ENCODE results near the gene ENTHD1.

The ENTHD1 gene

DNA sequence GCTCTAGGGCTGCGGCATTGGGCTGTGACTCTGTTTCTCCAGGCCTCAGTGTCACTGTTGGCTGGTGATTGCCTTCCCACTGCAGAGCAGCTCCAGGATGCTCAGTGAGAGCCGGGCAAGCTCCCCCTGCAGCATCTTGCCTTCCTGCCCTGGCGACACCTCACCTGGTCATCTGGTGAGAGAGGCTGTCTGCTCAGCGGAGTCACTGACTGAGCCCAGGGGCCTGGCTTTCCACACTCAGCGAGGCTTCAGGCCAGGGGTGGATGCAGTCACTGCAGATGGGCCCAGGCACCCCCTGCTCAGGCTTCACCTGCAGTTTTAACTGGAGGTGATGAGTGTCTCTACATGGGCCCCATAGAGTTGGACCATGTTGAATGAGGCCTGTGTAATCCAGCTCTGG, 186.2 kb downstream of the ENTHD1 start:
- DNase-seq: no peak

DNA sequence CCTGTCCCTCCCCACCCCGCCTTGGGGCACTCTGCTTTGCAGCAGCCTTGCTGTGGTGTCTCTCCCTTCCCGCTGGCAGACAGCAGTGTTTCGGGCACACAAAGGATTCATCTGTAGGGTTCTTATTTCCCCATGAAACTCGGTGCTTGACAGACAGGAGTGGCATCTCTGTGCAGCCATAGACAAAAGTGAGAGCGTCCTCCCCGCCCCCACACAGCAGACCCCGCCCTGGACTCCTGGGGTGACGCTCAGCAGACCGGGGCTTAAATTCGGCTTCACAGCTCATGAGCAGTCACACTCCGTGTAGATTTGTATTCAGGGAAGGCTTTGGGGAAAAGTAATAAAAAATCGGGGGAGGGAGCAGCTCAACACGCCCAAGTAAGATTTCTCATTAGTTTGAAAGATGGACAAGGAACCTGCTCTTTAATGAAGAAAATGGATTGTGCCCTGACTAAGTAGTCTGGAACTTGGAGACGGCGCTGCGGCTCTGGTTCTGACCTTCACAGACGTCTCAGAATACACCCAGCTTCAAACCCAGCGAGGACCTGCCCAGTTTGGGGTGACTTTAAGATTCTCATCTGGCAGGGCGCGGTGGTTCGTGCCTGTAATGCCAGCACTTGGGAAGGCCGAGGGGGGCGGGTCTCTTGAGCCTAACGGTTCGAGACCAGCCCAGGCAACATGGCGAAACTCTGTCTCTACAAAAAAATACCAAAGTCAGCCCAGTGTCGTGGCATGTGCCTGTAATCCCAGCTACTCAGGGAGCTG, 187.0 kb downstream of the ENTHD1 start:
- DNase-seq: no peak

DNA sequence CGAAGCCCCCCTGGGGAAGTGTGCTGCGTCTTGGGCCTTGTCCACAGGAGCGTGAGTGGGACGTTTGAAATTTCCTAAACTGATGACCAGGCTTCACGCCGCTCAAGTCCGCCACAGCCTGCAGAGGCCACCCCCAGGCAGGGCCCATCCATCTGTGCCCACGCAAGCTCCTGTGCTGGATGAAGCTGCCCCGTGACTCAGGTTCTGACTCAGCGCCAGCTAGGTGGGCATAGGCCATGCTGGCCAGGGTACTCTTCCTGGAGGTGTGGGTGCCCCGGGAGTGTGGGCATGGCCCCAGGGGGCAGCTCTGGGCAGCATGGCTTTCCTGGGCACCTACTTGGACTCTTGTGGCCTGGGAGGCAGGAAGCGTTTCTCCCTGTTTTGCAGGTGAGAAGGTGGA, 188.2 kb downstream of the ENTHD1 start:
- no peak for DNase-seq

DNA sequence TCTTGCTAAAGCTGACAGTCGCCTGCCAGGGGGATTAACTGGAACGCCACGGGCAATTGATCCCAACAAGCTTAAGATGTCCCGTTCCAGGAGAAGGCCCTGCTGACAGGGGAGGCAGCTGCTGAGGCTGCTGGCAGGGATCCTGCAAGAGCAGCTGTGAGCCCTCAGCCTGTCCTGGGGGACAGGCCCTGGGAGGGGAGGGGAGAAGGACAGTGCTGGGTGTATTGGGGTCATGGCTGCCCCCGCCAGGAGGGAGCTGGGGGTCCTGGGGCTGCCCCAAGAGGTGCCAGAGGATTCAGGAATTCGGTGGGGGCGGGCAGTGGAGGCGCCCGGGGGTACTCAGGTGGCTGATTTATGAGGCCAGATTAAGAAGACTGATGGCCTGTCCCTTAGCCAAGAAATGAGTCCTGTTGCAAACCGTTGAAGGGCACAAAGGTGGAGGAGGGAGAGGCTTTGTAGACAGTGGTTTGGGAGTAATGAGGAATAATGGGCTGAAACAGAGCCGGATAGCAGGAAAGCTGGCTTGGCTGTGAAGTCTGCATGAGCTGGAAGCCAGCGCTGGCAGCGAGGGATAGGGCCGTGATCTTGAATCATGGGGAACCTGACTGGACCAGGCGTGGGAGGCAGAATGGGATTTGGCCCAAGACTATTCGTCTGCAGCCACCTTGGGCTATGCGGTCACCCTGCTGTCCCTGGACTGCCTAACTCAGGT, 189.5 kb downstream of the ENTHD1 start:
- DNase-seq: no peak

DNA sequence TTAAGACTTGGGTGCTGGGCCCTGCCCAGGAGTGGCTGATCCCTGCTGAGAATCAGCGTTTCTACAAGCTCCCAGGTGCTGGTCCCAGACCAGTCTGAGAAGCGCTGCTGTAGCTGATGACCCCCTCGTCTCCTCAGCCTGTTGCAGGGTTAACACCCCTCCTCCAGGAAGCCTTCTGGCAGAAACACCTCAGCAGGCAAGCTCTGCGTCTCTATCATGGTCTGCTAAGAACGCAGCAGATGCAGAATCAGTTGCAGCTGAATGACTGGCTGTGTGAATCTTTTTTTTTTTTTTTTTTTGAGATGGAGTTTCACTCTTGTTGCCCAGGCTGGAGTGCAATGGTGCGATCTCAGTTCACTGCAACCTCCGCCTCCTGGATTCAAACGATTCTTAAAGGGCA, 190.5 kb downstream of the ENTHD1 start:
- no peak for DNase-seq

DNA sequence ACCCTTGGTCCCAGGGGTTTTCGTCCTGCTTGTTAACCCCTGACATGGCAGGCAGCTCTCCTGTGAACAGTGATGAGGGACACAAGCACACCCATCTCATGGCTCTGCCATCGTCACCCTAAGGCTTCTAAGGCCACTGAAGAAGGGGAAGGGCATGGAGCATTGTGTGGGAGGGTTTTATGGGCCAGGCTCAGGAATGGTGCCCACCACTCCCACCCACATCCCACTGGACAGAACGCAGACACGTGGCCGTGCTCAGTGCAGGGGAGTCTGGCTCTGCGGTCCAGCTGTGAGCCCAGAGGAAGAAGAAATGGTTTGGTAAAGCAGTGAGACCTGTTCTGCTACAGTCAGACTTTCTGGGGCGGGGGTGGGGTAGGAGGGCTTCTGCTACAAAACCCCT, 193.0 kb downstream of the ENTHD1 start:
- no peak for DNase-seq

DNA sequence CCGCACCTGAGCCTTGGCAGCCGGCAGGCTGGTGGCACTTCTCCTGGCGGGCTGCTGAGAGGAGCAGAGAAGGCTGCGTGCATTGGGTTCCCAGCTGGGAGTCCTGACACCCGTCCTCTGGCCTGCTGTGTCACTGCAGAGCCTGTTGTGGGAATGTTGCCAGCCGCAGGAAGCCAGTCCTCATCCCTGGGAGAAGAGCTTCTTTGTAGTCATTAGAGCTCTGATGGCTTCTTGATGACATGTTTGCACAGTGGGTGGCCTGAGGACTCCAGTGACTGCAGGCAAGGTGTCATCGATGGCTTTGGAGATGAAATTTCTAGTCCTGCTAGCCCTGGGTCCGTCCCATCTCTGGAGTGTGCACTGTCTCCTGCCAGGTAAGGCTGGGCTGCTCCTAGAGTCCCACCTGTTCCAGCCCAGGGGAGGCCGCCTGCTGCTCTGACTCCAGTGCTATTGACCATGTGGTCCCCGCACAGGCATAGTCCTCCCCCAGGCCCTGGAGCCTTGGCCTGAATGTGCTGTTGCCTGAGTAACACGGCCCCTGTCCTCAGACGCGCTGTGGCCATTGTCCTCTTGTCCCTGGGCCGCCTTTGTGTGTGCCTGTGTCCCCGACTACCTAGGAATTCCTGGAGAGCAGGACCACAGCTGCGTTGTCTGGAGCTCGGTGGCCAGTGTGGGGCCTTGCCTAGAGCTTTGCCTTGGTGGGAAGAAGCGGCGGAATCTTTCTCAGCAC, 193.8 kb downstream of the ENTHD1 start:
- DNase-seq: peak; percentile 46

DNA sequence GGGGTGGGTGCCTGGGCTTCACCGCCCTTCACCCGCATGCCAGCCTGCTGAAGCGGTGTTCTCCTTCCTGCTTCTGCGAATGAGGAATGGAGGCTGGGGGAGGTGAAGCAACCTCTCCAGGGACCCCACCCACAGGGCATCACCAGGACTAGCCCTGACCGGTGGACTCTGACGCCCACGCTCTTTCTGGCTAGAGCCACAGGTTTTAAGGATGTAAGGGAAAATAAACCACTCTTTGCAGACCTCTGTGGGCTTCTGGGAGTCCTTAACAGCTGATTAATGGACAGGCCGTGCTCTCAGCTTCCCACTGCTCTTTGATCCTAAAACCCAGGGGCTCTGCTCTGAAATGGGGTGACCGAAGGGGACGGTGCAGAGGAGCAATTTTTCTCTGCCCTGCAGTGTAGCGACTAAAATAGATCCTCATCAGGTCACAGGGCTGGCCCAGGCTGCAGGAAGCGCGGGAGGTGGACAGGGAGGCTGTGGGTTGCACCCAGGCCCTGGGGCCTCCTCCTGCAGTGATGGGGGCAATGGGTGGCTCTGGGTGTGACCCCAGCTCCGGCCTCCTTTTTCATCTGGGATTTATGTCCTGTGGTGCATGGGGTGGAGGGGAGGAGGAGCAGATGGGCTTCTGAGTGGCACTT, 195.7 kb downstream of the ENTHD1 start:
- no peak for DNase-seq

DNA sequence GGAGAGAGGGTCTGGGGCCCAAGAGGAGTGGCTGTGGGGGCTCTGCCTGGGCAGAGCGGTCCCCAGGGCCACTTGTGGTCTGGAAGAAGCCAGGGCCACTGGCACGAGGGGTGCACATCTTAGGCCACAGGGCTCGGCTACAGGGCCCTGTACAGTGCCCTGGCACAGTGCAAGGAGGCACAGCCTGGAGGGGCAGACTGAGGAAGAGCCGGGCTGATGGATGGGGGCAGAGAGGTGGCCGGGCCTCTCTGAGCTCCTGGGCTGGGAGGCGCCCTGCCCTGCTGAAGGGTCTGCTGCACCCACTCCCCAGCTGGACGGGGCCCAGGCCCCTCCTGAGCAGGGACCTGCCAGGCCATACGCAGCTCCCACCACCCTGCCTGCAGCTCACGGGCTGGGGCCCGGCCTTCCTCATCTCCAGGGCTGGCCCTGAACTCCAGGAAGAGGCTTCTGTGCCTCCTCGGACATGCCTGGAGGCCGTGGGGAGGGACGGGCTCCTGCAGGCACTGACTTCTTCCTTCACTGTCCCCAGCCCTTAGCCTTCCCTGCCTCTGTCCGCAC, 199.5 kb downstream of the ENTHD1 start:
- DNase-seq: no peak

Data from NCI-H1092 (cell line).